Central memory CD8-positive, alpha-beta T cell (primary cell): Measurements from ENCODE around the gene WDR4.
"Not testable (repeated sequence)": the region's sequence is repeated elsewhere in the genome, so short reads cannot be mapped to it uniquely, and the experiment has no call there.

Experiments
- ATAC-seq: fragments of 150-1000 bp; cut with Tn5 transposase; replicated peaks from 2 replicates; pipeline ENCODE4 v1.10.0; 2022; ENCODE audit warnings: mild to moderate bottlenecking, moderate FRiP score, moderate number of reproducible peaks; ENCODE audit not compliant: poor library complexity, severe bottlenecking; ENCODE audit errors: extremely low read depth
- DNase-seq, 2 donors: peaks; one replicate each; pipeline ENCODE4 v3.0.0; 2021; ENCODE audit warnings: low spot score in 2 of 2
- H3K27ac Mint-ChIP-seq: one replicate; pipeline ENCODE4 v1.8.0; 2022; ENCODE audit warnings: low read depth, mild to moderate bottlenecking, moderate library complexity, mixed read lengths
- H3K27me3 Mint-ChIP-seq: one replicate; pipeline ENCODE4 v1.8.0; 2022; ENCODE audit warnings: mixed read lengths
- H3K36me3 Mint-ChIP-seq: one replicate; pipeline ENCODE4 v1.8.0; 2022; ENCODE audit warnings: mild to moderate bottlenecking, moderate library complexity, mixed read lengths; ENCODE audit not compliant: insufficient read depth
- H3K4me1 Mint-ChIP-seq: one replicate; pipeline ENCODE4 v1.8.0; 2022; ENCODE audit warnings: mixed read lengths
- H3K4me3 Mint-ChIP-seq: one replicate; pipeline ENCODE4 v1.8.0; 2022; ENCODE audit warnings: mild to moderate bottlenecking, moderate library complexity, mixed read lengths
- H3K9me3 Mint-ChIP-seq: one replicate; pipeline ENCODE4 v1.8.0; 2022; ENCODE audit warnings: mixed read lengths

Gene WDR4

GRCh38 chr21:42848144-42848931, 31.0 kb downstream of the WDR4 start:
- not testable (repeated sequence) for ATAC-seq, H3K4me3 Mint-ChIP-seq, H3K27me3 Mint-ChIP-seq, DNase-seq
- Mint-ChIP-seq H3K9me3 (peaks cover 11% of the 10 kb centered on the region), H3K4me1 (peaks cover 10% of the 10 kb centered on the region), H3K27ac (peak overlapping the region; percentile 71), H3K36me3 (peaks cover 29% of the 10 kb centered on the region)

GRCh38 chr21:42847726-42848125, 31.6 kb downstream of the WDR4 start:
- no peak overlapping the region for H3K27ac Mint-ChIP-seq
- no peak overlapping the region for H3K4me3 Mint-ChIP-seq
- no peaks in the 10 kb centered on the region for H3K27me3 Mint-ChIP-seq
- H3K4me1 Mint-ChIP-seq: peaks cover 10% of the 10 kb centered on the region
- peaks cover 30% of the 10 kb centered on the region for H3K36me3 Mint-ChIP-seq
- DNase-seq (no peak), ATAC-seq (no peak)
- H3K9me3 Mint-ChIP-seq: peaks cover 11% of the 10 kb centered on the region

GRCh38 chr21:42847051-42847707, 32.2 kb downstream of the WDR4 start:
- no peak for ATAC-seq
- no peak for DNase-seq
- H3K9me3 Mint-ChIP-seq: peaks cover 11% of the 10 kb centered on the region
- H3K27me3 Mint-ChIP-seq: no peaks in the 10 kb centered on the region
- H3K4me1 Mint-ChIP-seq: peaks cover 10% of the 10 kb centered on the region
- no peak overlapping the region for H3K27ac Mint-ChIP-seq
- peaks cover 33% of the 10 kb centered on the region for H3K36me3 Mint-ChIP-seq
- H3K4me3 Mint-ChIP-seq: no peak overlapping the region

- DNase-seq (no peak), ATAC-seq (no peak)
- no peaks in the 10 kb centered on the region for H3K27me3 Mint-ChIP-seq
- H3K36me3 Mint-ChIP-seq: peaks cover 34% of the 10 kb centered on the region
- no peak overlapping the region for H3K27ac Mint-ChIP-seq
- no peak overlapping the region for H3K4me3 Mint-ChIP-seq
- H3K4me1 Mint-ChIP-seq: peaks cover 10% of the 10 kb centered on the region
- peaks cover 11% of the 10 kb centered on the region for H3K9me3 Mint-ChIP-seq
Measured at GRCh38 chr21:42846221-42846620, 33.1 kb downstream of the WDR4 start.

- ATAC-seq: no peak
- H3K27ac Mint-ChIP-seq: no peak overlapping the region
- H3K4me3 Mint-ChIP-seq: no peak overlapping the region
- H3K4me1 Mint-ChIP-seq: peaks cover 10% of the 10 kb centered on the region
- no peak for DNase-seq
- peaks cover 30% of the 10 kb centered on the region for H3K36me3 Mint-ChIP-seq
- peaks cover 11% of the 10 kb centered on the region for H3K9me3 Mint-ChIP-seq
- no peaks in the 10 kb centered on the region for H3K27me3 Mint-ChIP-seq
Measured at GRCh38 chr21:42845296-42845965, 33.9 kb downstream of the WDR4 start.

- Mint-ChIP-seq H3K36me3 (peaks cover 28% of the 10 kb centered on the region), H3K9me3 (peaks cover 11% of the 10 kb centered on the region), H3K27me3 (no peaks in the 10 kb centered on the region), H3K4me1 (peaks cover 9% of the 10 kb centered on the region), H3K4me3 (no peak overlapping the region), H3K27ac (no peak overlapping the region)
- ATAC-seq: no peak
- DNase-seq: no peak
Measured at GRCh38 chr21:42844411-42845113, 34.8 kb downstream of the WDR4 start.

GRCh38 chr21:42843056-42843455, 36.3 kb downstream of the WDR4 start:
- Mint-ChIP-seq H3K36me3 (peaks cover 28% of the 10 kb centered on the region), H3K4me3 (no peak overlapping the region), H3K9me3 (no peaks in the 10 kb centered on the region), H3K4me1 (no peaks in the 10 kb centered on the region), H3K27me3 (no peaks in the 10 kb centered on the region), H3K27ac (no peak overlapping the region)
- DNase-seq (no peak), ATAC-seq (no peak)

GRCh38 chr21:42841916-42842655, 37.3 kb downstream of the WDR4 start:
- H3K27ac Mint-ChIP-seq, DNase-seq, ATAC-seq, H3K4me3 Mint-ChIP-seq, H3K27me3 Mint-ChIP-seq, H3K9me3 Mint-ChIP-seq, H3K4me1 Mint-ChIP-seq: not testable (repeated sequence)
- peaks cover 28% of the 10 kb centered on the region for H3K36me3 Mint-ChIP-seq

GRCh38 chr21:42841156-42841915, 38.0 kb downstream of the WDR4 start:
- DNase-seq: no peak

GRCh38 chr21:42840411-42841155, 38.8 kb downstream of the WDR4 start:
- no peak overlapping the region for H3K27ac Mint-ChIP-seq
- ATAC-seq: no peak
- no peaks in the 10 kb centered on the region for H3K9me3 Mint-ChIP-seq
- peaks cover 18% of the 10 kb centered on the region for H3K36me3 Mint-ChIP-seq
- H3K4me3 Mint-ChIP-seq: no peak overlapping the region
- DNase-seq: no peak
- no peaks in the 10 kb centered on the region for H3K4me1 Mint-ChIP-seq
- H3K27me3 Mint-ChIP-seq: no peaks in the 10 kb centered on the region

More at GRCh38 chr21:42841156-42841915, 38.0 kb downstream of the WDR4 start:
- no peak for ATAC-seq
- Mint-ChIP-seq H3K27ac (no peak overlapping the region), H3K9me3 (no peaks in the 10 kb centered on the region), H3K4me1 (no peaks in the 10 kb centered on the region), H3K27me3 (no peaks in the 10 kb centered on the region), H3K4me3 (no peak overlapping the region), H3K36me3 (peaks cover 25% of the 10 kb centered on the region)
